Mammary epithelial cell (primary cell): ENCODE data around the gene MPP3.

Experiments
- EZH2 ChIP-seq: IDR thresholded peaks from 2 replicates; pipeline ENCODE4 v1.6.1; 2012; ENCODE audit warnings: low read length, inconsistent platforms, borderline replicate concordance
- TF ChIP-seq, protein P1 (sequence below), 2 donors: IDR thresholded peaks in 1 of 2; conservative IDR thresholded peaks in 1 of 2; 2 replicates each; pipeline ENCODE4 v1.5.1; 2011 to 2012; ENCODE audit warnings: inconsistent platforms in 2 of 2, low read length in 2 of 2, mild to moderate bottlenecking in 2 of 2, control low read depth in 1 of 2, low read depth in 1 of 2; ENCODE audit not compliant: insufficient read depth in 1 of 2; ENCODE audit errors: extremely low read depth in 1 of 2

- TF ChIP-seq, protein P1, sequence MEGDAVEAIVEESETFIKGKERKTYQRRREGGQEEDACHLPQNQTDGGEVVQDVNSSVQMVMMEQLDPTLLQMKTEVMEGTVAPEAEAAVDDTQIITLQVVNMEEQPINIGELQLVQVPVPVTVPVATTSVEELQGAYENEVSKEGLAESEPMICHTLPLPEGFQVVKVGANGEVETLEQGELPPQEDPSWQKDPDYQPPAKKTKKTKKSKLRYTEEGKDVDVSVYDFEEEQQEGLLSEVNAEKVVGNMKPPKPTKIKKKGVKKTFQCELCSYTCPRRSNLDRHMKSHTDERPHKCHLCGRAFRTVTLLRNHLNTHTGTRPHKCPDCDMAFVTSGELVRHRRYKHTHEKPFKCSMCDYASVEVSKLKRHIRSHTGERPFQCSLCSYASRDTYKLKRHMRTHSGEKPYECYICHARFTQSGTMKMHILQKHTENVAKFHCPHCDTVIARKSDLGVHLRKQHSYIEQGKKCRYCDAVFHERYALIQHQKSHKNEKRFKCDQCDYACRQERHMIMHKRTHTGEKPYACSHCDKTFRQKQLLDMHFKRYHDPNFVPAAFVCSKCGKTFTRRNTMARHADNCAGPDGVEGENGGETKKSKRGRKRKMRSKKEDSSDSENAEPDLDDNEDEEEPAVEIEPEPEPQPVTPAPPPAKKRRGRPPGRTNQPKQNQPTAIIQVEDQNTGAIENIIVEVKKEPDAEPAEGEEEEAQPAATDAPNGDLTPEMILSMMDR (conservative IDR thresholded peaks at IDR 0.05 in 1 of 2, IDR thresholded peaks at IDR 0.05 in 1 of 2; ENCODE audit: extremely low read depth in 1 of 2, insufficient read depth in 1 of 2, low read depth in 1 of 2, low read length in 2 of 2) = peak; percentile 86 to 95
- TF ChIP-seq EZH2 = no peak
Observed at GRCh38 chr17:43766413-43767052, 66.4 kb downstream of the MPP3 start.
